ENCODE results near the gene CRY2.
A peak's percentile ranks its signal among the peaks of the same experiment; 100 is the strongest.

CRY2 gene

DNA sequence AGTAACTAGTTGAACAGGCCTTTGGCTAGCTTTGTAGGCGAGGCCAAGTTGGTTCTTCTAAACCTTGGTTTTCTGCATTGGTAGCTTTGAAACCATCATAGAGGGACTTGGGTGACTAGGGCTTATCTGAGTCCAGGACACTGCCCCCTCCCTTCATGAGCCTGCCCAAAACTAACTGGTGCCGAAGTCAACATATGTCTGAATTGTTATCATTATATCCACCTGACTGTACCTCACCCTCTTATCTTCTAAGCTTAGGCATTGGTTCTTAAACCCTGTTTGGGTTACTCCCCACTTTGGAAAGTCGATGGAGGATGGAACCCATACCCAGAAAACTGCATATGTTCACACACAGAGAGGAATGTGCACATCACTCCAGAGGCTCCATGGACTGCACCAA lies 30.6 kb downstream of the CRY2 start:
- no peak overlapping the region for H3K4me3 ChIP-seq (ENCODE audit: low read length)
- no peaks in the 10 kb centered on the region for H3K4me1 ChIP-seq (ENCODE audit: control insufficient read depth, insufficient read depth, low read length)
- H3K27ac ChIP-seq (ENCODE audit: low read length): no peak overlapping the region
- no peaks in the 10 kb centered on the region for H3K36me3 ChIP-seq (ENCODE audit: control insufficient read depth, insufficient read depth, low read length)
- WGBS (ENCODE audit: insufficient coverage, insufficient read length): no CpG with 5 or more reads among the region's 3 CpGs
- no peaks in the 10 kb centered on the region for H3K9me3 ChIP-seq (ENCODE audit: control insufficient read depth, insufficient read depth, low read length)
- DNase-seq (ENCODE audit: low read depth, low spot score): no peak
- no peaks in the 10 kb centered on the region for H3K27me3 ChIP-seq (ENCODE audit: control insufficient read depth, insufficient read depth, low read length)

- H3K27me3 ChIP-seq (ENCODE audit: control insufficient read depth, insufficient read depth, low read length): no peaks in the 10 kb centered on the region
- no peaks in the 10 kb centered on the region for H3K36me3 ChIP-seq (ENCODE audit: control insufficient read depth, insufficient read depth, low read length)
- no peak overlapping the region for H3K4me3 ChIP-seq (ENCODE audit: low read length)
- no peaks in the 10 kb centered on the region for H3K9me3 ChIP-seq (ENCODE audit: control insufficient read depth, insufficient read depth, low read length)
- H3K27ac ChIP-seq (ENCODE audit: low read length): no peak overlapping the region
- no peak for DNase-seq (ENCODE audit: low read depth, low spot score)
- WGBS (ENCODE audit: insufficient coverage, insufficient read length): no CpG with 5 or more reads among the region's 7 CpGs
- no peaks in the 10 kb centered on the region for H3K4me1 ChIP-seq (ENCODE audit: control insufficient read depth, insufficient read depth, low read length)
These were observed 32.8 kb downstream of the CRY2 start for GRCh38 chr11:45879803-45880686.

DNA sequence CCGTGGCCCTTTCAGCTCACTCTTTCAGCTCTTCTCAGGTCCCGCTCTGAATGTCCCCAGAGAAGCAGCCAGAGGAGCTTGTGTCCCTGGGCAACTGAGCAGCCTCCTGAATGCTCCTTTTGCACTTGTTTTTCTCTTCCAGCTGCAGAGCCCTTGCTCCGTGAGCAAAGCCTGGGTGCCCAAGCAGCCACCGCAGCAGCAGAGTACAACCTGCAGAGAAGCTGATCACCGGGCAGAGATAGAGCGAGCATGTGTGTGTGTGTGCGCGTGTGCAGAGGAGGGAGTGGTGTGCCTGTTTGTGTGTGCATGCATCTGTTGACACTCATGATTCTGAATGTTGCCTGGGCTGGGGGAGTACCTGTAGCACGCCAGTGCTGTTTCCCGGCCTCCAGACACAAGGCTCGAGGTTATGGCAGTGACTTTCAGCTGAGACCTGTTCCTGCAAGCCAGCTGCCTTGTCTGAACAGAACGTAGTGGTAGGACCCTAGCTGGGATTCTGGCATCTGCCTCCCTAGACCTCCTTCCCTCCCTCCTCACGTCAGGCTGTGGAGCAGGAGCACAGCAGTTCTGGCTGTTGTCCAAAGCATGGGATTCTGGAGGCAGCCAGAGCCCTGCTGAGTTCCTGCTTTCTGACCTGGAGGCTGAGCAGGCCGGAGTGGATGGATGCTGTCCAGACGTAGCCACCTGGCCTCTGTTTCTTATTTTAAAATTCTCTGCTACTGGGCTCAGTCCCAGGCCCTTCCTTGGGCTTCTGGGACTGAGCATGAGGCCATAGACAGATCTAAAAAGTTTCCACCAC lies 33.7 kb downstream of the CRY2 start:
- no peaks in the 10 kb centered on the region for H3K36me3 ChIP-seq (ENCODE audit: control insufficient read depth, insufficient read depth, low read length)

GRCh38 chr11:45881708-45882368 lies 34.6 kb downstream of the CRY2 start:
- H3K27ac ChIP-seq (ENCODE audit: low read length): no peak overlapping the region
- H3K4me3 ChIP-seq (ENCODE audit: low read length): no peak overlapping the region
- peaks cover 2% of the 10 kb centered on the region; the same call in 1 of the 2 replicates for H3K4me1 ChIP-seq (ENCODE audit: control insufficient read depth, insufficient read depth, low read length)
- H3K9me3 ChIP-seq (ENCODE audit: control insufficient read depth, insufficient read depth, low read length): no peaks in the 10 kb centered on the region
- DNase-seq (ENCODE audit: low read depth, low spot score): no peak
- no peaks in the 10 kb centered on the region for H3K36me3 ChIP-seq (ENCODE audit: control insufficient read depth, insufficient read depth, low read length)
- WGBS (ENCODE audit: insufficient coverage, insufficient read length): no CpG with 5 or more reads among the region's 6 CpGs
- H3K27me3 ChIP-seq (ENCODE audit: control insufficient read depth, insufficient read depth, low read length): no peaks in the 10 kb centered on the region

More for the DNA sequence above, 33.7 kb downstream of the CRY2 start:
- no peaks in the 10 kb centered on the region for H3K4me1 ChIP-seq (ENCODE audit: control insufficient read depth, insufficient read depth, low read length)
- DNase-seq (ENCODE audit: low read depth, low spot score): no peak
- no CpG with 5 or more reads among the region's 15 CpGs for WGBS (ENCODE audit: insufficient coverage, insufficient read length)
- no peak overlapping the region for H3K27ac ChIP-seq (ENCODE audit: low read length)
- no peak overlapping the region for H3K4me3 ChIP-seq (ENCODE audit: low read length)
- H3K9me3 ChIP-seq (ENCODE audit: control insufficient read depth, insufficient read depth, low read length): no peaks in the 10 kb centered on the region
- no peaks in the 10 kb centered on the region for H3K27me3 ChIP-seq (ENCODE audit: control insufficient read depth, insufficient read depth, low read length)

- H3K27ac ChIP-seq (ENCODE audit: low read length): no peak overlapping the region
- no peak for DNase-seq (ENCODE audit: low read depth, low spot score)
- no peaks in the 10 kb centered on the region for H3K9me3 ChIP-seq (ENCODE audit: control insufficient read depth, insufficient read depth, low read length)
- peaks cover 2% of the 10 kb centered on the region; the same call in 1 of the 2 replicates for H3K4me1 ChIP-seq (ENCODE audit: control insufficient read depth, insufficient read depth, low read length)
- H3K4me3 ChIP-seq (ENCODE audit: low read length): no peak overlapping the region
- WGBS (ENCODE audit: insufficient coverage, insufficient read length): no CpG with 5 or more reads among the region's 10 CpGs
- no peaks in the 10 kb centered on the region for H3K36me3 ChIP-seq (ENCODE audit: control insufficient read depth, insufficient read depth, low read length)
- H3K27me3 ChIP-seq (ENCODE audit: control insufficient read depth, insufficient read depth, low read length): no peaks in the 10 kb centered on the region
These were observed 37.4 kb downstream of the CRY2 start for GRCh38 chr11:45884596-45885185.

DNA sequence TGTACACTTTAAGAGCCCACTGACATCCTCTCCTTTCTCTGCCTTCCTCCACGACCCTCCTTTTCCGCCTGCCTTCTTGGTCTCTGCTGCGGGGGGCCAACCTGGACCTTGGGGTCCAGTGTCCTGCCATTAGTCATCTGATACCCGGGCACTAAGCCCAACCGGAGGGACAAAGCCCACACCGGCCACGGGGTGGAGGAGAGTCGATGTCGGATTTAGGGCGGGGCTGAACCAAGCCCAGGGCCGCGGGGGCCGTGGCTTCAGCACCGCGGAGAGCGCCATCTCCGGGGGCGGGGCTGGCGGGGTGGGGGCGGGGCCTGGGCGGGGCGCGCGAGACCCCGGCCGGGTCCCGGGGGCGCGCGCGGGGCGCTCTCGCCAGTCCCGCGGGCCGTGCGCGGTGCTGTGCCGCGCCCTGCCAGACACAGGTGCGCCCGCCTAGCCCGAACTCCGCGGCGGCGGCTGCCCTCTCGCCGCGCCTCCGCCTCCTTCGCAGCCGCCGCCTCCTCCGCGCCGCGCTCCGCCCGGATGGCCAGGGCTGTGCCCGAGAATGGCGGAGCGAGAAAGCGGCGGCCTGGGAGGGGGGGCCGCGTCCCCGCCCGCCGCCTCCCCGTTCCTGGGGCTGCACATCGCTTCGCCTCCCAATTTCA lies 38.1 kb downstream of the CRY2 start, which contains the start of gene MAPK8IP1:
TSS of gene MAPK8IP1 (plus strand) at position 378 of the 647 bp plus-strand sequence. CDS start at position 548, 170 bp downstream.
- H3K27me3 ChIP-seq (ENCODE audit: control insufficient read depth, insufficient read depth, low read length): no peaks in the 10 kb centered on the region
- WGBS (ENCODE audit: insufficient coverage, insufficient read length): no CpG with 5 or more reads among the region's 73 CpGs
- no peaks in the 10 kb centered on the region for H3K36me3 ChIP-seq (ENCODE audit: control insufficient read depth, insufficient read depth, low read length)
- DNase-seq (ENCODE audit: low read depth, low spot score): no peak
- peaks cover 2% of the 10 kb centered on the region; the same call in 1 of the 2 replicates for H3K4me1 ChIP-seq (ENCODE audit: control insufficient read depth, insufficient read depth, low read length)
- no peaks in the 10 kb centered on the region for H3K9me3 ChIP-seq (ENCODE audit: control insufficient read depth, insufficient read depth, low read length)
- H3K4me3 ChIP-seq (ENCODE audit: low read length): peak within 1 kb of the TSS; percentile 79
- no peak within 1 kb of the TSS for H3K27ac ChIP-seq (ENCODE audit: low read length)

DNA sequence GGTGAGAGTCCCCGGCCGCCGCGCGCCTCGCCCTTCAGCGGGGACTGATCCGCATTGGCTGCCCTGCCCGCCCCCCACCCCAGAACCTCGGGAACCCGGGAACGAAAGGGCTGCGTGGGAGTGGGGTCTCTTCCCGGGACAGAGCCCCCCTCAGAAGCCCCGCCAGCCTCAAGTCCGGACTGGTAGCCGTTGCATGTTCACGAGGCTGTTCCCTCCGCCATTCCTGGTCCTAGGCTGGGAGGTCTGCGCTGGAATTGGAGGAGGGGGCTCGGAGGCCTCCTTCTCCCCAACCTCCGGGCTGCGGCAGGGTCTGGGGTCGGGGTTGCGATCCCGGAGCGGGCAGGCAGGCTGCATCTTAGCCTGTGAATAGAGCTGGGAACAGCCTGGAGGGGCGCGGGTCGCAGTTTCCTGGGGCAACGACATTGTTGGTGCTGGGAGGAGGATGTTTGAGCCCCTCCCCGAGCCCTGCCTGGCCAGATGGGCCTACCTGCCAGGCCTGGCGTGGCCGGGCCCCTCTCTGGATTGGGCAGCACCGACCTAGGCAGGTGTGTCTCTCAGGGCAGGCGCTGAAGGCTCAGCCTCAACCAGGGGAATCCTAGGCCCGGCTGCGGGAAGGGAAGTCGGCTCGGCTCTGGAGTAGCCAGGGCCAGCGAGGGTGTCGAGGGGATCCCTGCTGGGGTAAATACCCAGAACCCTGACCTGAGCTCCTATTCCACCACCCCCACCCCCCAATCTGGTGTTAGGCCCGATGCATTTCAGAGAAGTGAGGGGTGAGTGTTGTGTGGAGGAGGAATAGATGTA lies 38.8 kb downstream of the CRY2 start:
- peak overlapping the region; percentile 79; the same call in 1 of the 2 replicates for H3K4me3 ChIP-seq (ENCODE audit: low read length)
- no peak for DNase-seq (ENCODE audit: low read depth, low spot score)
- H3K4me1 ChIP-seq (ENCODE audit: control insufficient read depth, insufficient read depth, low read length): peaks cover 2% of the 10 kb centered on the region; the same call in 1 of the 2 replicates
- no peaks in the 10 kb centered on the region for H3K27me3 ChIP-seq (ENCODE audit: control insufficient read depth, insufficient read depth, low read length)
- WGBS (ENCODE audit: insufficient coverage, insufficient read length): no CpG with 5 or more reads among the region's 43 CpGs
- H3K36me3 ChIP-seq (ENCODE audit: control insufficient read depth, insufficient read depth, low read length): no peaks in the 10 kb centered on the region
- H3K9me3 ChIP-seq (ENCODE audit: control insufficient read depth, insufficient read depth, low read length): no peaks in the 10 kb centered on the region
- no peak overlapping the region for H3K27ac ChIP-seq (ENCODE audit: low read length)

- H3K36me3 ChIP-seq (ENCODE audit: control insufficient read depth, insufficient read depth, low read length): no peaks in the 10 kb centered on the region
- no peak overlapping the region for H3K4me3 ChIP-seq (ENCODE audit: low read length)
- no peak overlapping the region for H3K27ac ChIP-seq (ENCODE audit: low read length)
- no peaks in the 10 kb centered on the region for H3K27me3 ChIP-seq (ENCODE audit: control insufficient read depth, insufficient read depth, low read length)
- H3K9me3 ChIP-seq (ENCODE audit: control insufficient read depth, insufficient read depth, low read length): no peaks in the 10 kb centered on the region
- WGBS (ENCODE audit: insufficient coverage, insufficient read length): no CpG with 5 or more reads among the region's 4 CpGs
- no peak for DNase-seq (ENCODE audit: low read depth, low spot score)
- peaks cover 2% of the 10 kb centered on the region; the same call in 1 of the 2 replicates for H3K4me1 ChIP-seq (ENCODE audit: control insufficient read depth, insufficient read depth, low read length)
These were observed 39.7 kb downstream of the CRY2 start for GRCh38 chr11:45886816-45887520.

DNA sequence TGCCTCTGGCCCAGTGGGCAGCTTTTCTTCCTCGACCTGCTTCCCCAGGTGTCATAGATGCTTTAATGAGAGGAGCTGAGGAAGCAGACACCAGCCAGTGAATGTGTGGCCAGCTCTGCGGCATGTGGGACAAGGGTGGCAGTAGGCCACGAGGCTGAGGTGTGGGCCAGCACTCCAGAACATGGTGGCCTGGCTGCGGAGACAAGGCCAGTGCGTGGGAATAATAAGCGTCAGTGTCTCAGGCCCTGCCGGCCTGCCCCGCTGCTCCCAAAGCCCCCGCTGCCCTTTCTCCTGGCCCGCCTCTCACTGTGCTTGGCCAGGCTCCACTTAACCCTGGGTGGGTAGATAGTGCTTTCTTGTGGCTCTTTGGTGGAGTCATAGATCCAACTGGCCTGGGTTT lies 40.3 kb downstream of the CRY2 start:
- H3K36me3 ChIP-seq (ENCODE audit: control insufficient read depth, insufficient read depth, low read length): no peaks in the 10 kb centered on the region
- WGBS (ENCODE audit: insufficient coverage, insufficient read length): no CpG with 5 or more reads among the region's 10 CpGs
- H3K4me1 ChIP-seq (ENCODE audit: control insufficient read depth, insufficient read depth, low read length): peaks cover 2% of the 10 kb centered on the region; the same call in 1 of the 2 replicates
- DNase-seq (ENCODE audit: low read depth, low spot score): no peak
- H3K9me3 ChIP-seq (ENCODE audit: control insufficient read depth, insufficient read depth, low read length): no peaks in the 10 kb centered on the region
- H3K4me3 ChIP-seq (ENCODE audit: low read length): no peak overlapping the region
- H3K27me3 ChIP-seq (ENCODE audit: control insufficient read depth, insufficient read depth, low read length): no peaks in the 10 kb centered on the region
- no peak overlapping the region for H3K27ac ChIP-seq (ENCODE audit: low read length)
